SIG-M5 (cell line): ENCODE results near the gene GABRB1.

Source experiments
- DNase-seq: peaks from one replicate; lab custom pipeline; 2025; lab: John Stamatoyannopoulos, UW

GABRB1 gene

GRCh38 chr4:47049347-47049746 is 18.0 kb downstream of the GABRB1 start:
- DNase-seq = no peak

GRCh38 chr4:47050761-47051725 is 19.7 kb downstream of the GABRB1 start:
- no peak for DNase-seq

GRCh38 chr4:47053485-47053884 is 22.1 kb downstream of the GABRB1 start:
- no peak for DNase-seq

DNA sequence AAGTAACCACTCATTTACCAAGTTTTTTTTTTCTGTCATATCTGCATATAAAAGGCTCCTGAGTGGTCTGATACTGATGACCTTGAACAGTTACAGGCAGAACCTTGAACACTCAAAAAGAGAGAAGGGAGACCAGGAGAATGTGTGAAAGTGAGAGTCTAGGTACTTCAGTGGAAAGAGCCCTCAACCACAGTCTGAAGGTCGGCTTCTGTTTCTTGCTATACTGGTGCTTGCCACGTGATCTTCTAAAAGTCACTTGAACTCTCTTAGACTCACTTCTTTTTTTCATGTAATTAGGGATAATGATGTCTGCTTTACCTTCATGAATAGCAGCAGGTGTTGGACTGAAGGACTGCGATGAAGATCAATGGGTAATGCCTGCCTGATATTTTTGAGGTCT is 22.8 kb downstream of the GABRB1 start:
- no peak for DNase-seq

DNA sequence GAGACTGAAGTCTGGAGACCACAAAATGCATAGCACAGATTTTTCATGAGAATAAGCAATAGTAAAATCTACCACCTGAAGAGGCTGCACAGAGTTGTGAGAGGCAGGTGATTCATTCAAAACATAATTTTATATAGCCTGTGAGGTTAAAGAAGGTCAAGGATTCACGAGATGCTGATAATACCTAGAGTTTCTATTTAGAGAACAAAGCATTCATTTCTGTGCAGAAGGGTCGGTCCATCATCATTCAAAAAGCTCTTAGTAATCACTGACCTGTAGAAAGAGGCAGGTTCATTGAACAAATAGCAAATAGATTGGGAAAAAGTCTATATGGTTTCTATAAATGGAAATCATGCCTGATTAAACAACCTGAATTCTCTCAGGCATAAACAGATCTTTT is 26.6 kb downstream of the GABRB1 start:
- no peak for DNase-seq

GRCh38 chr4:47060561-47060960 is 29.2 kb downstream of the GABRB1 start:
- DNase-seq = no peak

DNA sequence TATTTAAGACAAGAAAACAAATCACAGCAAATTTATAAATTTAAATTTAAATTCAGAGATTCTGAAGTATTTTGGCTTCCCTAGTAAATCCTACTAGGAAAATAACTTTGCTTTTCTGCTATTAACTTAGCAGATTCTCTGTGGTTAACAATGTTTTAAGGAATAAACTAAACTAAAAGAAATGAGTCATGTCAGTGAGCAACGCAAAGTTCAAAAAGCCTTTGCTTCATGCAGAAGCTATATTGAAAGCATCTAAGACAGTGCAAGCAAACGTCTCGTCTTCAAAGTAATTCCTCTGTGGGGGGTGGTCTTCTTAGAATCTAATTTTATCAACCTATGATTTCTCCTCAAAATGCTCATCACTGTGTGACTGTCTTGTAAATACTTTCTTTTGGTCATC is 30.1 kb downstream of the GABRB1 start:
- no peak for DNase-seq

GRCh38 chr4:47065051-47065481 is 33.7 kb downstream of the GABRB1 start:
- DNase-seq = no peak

GRCh38 chr4:47068986-47069385 is 37.6 kb downstream of the GABRB1 start:
- DNase-seq = no peak

- DNase-seq = no peak
These were observed 40.6 kb downstream of the GABRB1 start for GRCh38 chr4:47071901-47072341.

DNA sequence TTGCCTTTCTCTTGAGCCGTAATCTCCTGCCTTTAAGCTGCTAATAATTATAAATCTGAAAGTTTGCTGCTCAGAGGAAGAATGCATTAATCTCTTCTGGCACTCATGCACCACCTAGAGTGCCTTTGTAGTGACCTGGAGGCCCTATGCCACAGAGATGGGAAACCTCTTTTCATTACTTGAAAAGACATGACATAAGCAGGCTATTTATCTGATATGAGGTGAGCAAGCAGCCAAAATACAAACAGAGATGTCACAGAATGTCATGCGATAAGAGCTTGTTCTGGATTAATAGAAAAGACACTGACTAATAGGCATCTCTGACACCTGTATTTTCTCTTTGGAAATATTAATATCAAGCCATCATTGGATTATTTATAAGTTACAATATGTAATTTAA is 42.3 kb downstream of the GABRB1 start:
- no peak for DNase-seq

GRCh38 chr4:47074816-47075215 is 43.4 kb downstream of the GABRB1 start:
- no peak for DNase-seq

- no peak for DNase-seq
These were observed 43.9 kb downstream of the GABRB1 start for GRCh38 chr4:47075262-47075661.

- DNase-seq = no peak
These were observed 44.6 kb downstream of the GABRB1 start for GRCh38 chr4:47075919-47076318.

DNA sequence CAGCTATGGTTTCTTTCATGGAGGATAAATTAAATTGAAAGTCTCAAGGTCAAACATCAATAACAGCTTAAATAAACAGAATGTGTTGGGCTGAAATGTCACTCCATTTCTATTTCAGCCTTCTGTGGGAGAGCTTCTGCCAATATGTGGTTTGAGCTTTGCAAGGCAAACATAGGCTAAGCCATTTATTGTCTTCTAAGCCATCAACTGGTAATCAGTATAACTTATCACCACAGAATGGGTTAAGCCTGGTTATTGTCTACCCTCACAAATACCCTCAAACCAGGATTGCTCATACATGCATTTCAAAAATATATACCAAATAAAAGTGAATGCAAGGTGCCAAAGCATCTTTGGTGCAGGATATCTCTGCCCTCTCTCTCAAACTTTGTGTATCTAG is 52.7 kb downstream of the GABRB1 start:
- no peak for DNase-seq

GRCh38 chr4:47084795-47085194 is 53.4 kb downstream of the GABRB1 start:
- no peak for DNase-seq

DNA sequence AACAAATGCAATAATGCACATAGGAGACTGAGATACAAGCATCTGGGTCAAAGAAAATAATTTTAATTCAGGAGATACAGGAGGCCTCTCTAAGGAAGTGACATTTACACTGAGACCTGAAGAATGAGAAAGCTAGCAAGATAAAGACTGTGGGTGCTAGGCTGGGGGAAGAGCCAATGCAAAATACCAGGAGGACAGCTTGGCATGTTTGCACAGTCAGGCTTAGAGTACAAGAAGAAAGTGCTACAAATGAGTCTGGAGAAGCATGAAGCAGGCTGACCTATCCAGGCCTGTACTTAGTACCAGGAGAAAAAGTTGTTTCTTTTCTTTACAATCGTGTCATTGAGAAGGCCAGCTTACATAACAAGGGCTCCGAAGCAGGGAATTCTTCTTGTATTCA is 56.9 kb downstream of the GABRB1 start:
- no peak for DNase-seq

DNA sequence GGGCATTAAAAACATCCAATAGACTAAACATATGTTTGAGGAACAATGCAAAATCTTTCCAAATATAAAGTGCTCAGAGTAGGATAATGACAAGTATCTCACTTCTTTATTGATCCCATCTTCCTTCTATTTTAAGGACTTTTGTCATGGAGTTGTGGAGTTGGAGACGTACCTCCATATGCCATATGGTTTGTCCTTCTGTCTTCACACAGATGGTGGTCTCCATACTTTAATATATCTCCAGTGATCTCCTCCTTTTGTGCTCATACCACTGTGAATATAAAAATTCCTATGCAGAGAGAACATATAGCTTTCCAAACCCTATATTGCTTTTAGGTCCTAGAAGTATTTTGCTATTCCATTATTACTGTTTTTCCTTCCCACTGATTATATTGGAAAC is 64.5 kb downstream of the GABRB1 start:
- DNase-seq = no peak

GRCh38 chr4:47101453-47101852 is 70.1 kb downstream of the GABRB1 start:
- no peak for DNase-seq

DNA sequence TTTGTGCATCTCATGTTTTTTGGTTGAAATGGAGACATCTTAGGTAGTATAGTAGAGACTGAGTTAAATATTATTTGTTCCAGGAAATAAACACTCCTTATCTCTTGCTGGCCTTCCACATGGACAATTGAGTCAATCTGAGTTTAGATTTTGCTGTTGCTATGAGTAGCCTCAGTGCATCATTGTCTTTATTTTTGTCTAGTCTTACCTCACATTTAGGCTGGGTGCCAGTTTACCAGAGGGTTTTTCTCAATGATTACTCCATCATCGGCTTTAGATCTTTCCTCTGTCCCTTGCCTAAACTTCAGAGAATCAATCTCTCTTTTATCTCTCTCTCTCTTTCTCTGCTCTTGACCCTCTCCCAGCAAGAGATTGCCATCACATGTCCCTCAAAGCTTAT is 73.6 kb downstream of the GABRB1 start:
- no peak for DNase-seq

- DNase-seq = no peak
These were observed 75.2 kb downstream of the GABRB1 start for GRCh38 chr4:47106561-47106960.

DNA sequence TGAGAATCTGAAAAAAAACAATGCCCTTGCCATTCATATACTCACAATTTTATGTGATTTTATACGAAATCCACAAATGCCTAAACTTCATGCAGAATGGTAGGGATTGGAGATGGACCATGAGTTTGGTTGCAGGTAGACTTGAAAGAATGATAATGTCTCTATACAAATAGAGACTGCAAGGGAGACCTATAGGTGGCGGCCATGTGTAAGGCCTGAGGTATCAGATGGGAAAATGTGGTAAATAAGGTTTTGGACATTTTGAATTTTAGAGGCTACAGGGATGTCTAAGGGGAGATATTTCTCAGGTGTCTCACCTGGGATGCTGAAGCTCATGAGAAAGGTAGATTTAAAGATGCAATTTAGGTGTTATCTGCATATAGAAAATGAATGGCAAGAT is 78.0 kb downstream of the GABRB1 start:
- DNase-seq = no peak

- no peak for DNase-seq
These were observed 79.3 kb downstream of the GABRB1 start for GRCh38 chr4:47110546-47111132.
